Ammon's horn (tissue), 1 donor: ENCODE measurements around the gene FOXJ2.
"Not testable (repeated sequence)": the region's sequence is repeated elsewhere in the genome, so short reads cannot be mapped to it uniquely, and the experiment has no call there.

Source experiments
- DNase-seq: peaks from one replicate; pipeline ENCODE4 v3.0.0-alpha.2; 2016; ENCODE audit warnings: low spot score

The FOXJ2 gene

DNA sequence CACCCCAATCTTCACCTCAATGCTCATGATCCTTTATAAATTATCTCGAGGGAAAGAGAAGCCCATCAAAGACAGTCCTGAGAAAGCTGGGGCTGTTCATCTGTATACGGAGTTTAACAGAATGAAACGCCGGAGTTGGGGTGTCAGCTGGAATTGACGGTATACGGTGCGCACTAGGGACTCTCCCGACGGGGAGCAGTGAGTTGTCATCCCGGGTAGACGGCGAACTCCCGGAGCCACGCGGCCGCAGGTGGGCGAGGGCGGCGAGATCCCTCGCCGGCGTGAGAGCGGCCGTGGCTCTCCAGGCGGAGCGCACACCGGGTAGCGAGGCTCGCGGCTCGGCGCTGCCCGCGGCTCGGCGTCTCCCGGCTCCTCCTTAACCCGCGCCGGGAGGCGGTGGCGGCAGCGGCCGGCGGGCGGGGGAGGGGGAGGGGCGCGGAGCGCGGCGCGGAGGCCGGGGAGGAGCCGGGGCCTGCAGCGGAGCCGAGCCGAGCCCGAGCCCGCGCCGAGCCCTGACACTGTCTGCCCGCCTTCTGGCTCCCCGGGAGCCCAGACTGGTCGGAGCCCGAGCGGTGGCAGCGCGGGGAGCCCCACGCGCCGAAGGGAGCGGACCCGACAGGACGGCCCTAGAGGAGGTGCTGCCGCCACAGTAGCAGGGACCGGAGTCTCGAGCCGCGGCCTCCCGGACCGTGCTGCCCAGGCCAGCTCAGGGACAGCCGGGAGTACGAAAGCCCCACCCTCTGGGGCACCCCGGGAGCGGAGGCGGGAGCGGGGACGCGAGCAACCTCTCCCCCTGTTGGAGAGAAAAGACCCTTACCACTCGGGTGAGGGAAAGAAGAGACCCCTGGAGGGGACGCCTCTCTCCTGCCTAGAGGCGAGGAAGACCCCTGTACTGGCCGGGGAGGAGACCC lies at the start of gene FOXJ2:
Gene FOXJ2 (plus strand): TSS at position 475 of the 911 bp plus-strand sequence. CDS start 7,117 bp downstream, outside the sequence.
- DNase-seq: peak; percentile 73

DNA sequence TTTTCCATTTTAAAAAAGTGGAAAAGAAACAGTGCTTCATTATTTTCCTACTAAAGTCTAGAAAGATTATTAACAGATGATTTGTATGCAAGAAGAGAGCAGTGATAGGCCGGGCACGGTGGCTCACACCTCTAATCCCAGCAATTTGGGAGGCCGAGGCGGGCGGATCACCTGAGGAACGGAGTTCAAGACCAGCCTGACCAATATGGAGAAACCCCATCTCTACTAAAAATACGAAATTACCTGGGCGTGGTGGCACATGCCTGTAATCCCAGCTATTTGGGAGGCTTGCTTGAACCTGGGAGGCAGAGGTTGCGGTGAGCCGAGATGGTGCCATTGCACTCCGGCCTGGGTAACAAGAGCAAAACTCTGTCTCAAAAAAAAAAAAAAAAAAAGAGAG lies 49.5 kb upstream of the FOXJ2 start:
- DNase-seq: not testable (repeated sequence)

DNA sequence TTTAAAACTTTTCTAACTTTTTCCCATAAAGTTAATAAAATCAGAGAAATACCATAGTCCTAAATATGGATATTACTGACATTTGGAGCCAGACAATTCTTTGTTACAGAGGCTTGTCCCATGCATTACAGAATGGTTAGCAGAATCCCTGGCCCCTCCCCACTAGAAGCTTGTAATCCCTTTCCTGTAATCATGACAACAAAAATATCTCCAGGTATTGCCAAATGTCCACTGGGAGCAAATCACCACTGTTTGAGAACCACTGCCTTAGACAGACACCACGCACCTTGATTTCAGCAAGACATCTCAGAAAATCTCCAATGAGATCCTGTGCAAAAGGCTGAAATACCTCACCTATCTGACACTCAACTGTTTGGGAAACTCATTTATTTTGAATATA lies 49.1 kb upstream of the FOXJ2 start:
- not testable (repeated sequence) for DNase-seq

DNA sequence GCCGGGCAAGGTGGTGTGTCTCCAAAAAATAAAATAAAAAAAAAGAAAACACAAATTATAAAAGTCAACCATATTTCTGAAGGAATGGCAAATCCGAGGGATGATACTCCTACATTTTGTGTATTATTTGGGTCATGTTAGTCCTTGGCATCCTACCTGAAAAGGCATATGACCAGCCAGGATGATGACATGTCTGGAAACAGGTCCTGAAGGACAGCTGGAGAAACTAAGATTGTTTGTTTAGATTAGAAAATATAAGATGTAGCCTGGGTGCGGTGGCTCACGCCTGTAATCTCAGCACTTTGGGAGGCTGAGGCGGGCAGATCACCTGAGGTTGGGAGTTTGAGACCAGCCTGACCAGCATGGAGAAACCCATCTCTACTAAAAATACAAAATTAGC lies 47.6 kb upstream of the FOXJ2 start:
- DNase-seq: no peak

DNA sequence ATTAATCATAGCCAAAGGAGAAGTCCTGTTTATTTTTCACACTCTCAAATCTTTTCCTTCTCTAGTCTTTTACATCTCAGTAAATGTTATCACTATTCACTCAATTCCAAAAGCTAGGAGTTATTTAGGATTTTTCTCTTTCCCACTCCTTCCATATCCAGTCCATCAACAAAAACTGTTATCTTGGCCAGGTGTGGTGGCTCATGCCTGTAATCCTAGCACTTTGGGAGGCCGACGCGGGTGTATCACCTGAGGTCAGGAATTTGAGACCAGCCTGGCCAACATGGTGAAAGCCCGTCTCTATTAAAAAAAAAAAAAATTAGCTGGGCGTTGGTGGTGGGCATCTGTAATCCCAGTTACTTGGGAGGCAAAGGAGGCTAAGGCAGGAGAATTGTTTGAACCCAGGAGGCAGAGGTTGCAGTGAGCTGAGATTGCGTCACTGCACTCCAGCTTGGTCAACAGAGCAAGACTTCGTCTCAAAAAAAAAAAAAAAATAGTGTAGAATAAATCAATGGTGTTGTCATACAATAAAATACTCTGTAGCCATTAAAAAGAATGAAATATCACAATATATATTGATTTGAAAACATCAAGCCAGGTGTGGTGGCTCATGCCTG lies 46.6 kb upstream of the FOXJ2 start:
- DNase-seq: no peak

DNA sequence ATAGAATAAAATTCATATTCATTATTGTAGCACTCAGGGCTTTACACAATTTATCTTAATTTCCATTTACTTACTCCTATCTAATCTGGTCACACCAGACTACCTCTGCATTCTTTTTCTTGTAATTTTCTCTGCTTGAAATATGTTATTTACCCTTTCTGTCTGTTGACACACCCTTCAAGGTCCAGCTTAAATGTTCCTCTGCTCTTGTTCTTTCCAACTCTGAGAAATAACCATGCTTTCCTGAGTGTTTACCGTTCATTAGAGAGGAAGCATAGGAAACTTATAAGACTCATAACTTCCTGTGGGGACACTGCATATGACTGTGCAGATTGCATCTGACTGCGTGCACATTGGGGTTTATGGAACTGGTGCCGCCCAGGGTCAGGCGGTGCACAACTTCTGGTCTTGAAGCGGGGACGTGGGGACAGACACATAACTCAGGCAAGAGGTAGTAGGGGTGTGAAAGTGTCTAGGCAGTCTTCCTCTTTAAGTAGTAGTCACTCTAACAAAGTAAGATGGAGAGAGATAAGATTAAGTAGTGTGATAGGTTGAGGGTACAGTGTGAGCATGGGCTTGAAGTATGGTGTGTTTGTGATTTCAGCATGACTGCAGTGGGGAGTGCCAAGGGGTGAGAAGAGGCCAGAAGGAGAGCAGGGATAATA lies 42.6 kb upstream of the FOXJ2 start:
- no peak for DNase-seq

DNA sequence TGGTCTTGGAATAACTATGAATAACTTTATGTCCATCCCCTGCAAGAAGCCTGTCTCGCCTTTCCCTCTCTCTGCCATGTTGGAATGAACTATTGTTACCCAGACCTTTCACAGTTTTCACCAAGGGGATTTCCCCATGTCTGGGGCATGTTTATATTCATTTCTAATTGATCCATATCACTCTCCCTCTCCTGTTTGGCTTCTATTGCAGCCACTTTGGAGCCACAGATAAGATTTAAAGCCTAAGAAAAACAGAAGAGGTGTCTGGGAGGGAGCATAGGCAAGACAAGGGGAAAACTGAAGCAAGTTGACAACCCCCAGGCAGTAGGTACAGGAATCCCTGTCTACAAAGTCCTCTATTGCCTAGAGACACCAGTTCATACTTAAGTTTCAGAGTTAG lies 41.0 kb upstream of the FOXJ2 start:
- no peak for DNase-seq

DNA sequence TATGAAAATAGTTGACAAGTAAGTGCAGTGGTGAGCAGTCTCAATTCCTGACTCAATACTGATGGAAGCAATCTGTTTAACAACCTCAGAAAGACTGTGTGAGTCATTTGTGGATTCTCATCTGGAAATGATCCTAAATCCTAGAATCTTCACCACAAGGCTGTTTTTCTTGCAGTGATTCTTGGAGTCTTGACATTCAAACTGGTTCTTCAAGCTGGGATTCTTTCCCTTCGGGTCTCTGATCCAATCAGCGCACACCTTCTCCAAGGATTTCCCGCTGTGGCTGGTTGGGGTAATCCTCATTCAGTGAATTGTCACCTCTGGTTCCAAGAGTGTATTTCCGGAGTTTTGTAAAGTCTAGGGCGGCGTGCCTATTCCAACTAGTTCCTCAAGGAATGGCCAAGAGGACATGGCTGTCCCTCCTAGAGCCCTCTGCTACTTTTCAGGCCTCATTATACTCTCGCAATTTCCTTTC lies 37.7 kb upstream of the FOXJ2 start:
- no peak for DNase-seq

DNA sequence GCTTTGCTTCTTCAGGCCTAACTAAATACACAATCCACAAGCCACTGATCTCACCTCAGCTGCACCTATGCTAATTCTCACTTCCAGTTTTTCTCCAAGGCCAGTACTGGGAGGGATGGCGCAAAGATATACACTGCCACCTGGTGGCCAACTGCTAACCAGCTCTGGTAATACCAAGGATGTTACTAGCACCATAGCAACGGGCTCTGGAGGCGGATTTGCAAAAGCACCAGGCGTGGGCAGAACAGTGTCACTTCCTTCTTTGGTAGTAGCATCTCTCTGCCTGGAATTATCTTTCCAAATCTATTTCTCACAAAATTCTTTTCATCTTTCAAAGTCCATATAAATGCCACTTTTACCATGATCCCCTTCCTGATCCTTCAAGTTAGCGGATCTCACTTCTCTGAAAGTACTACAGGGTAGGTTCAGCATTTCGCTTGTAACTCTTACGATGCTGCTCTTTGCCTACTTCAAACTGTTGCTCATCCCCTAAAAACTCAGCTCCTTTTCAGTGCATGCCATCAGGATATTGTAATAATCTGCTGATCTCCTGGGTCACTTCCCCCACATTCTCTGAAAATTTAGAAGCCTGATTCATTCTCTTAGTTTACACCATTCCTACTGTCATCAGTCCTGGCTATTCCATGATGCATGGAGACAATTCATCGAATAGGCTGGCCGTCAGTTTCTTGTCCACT lies 37.1 kb upstream of the FOXJ2 start:
- peak; percentile 93 for DNase-seq

DNA sequence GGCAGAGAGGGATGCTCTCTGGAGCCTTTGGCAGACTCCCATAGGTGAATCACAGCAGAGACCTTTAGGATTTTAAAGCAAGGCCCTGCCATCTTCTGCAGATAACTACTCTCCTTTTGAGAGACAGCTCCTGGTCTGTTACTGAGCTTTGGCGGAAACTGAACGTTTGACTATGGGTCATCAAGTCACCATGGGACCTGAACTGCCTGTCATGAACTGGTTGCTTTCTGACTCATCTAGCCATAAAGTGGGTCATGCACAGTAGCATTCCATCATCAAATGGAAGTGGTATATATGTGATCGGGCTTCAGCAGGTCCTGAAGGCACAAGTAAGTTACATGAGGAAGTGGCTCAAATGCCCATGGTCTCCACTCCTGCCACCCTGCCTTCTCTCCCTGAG lies 31.7 kb upstream of the FOXJ2 start:
- DNase-seq: not testable (repeated sequence)

DNA sequence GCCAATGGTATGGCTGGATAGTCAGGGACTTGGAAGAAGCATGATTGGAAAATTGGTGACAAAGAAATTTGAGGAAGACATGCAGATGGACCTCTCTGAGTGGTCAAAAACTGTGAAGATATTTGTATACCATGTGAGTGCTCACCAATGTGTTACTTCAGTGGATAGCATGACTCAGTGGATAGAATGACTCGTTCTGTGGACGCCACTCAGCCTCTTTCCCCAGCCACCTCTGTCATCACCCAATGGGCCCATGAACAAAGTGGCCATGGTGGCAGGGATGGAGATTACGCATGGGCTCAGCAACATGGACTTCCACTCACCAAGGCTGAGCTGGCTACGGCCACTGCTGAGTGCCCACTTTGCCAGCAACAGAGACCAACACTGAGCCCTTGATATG lies 31.0 kb upstream of the FOXJ2 start:
- DNase-seq: not testable (repeated sequence)

DNA sequence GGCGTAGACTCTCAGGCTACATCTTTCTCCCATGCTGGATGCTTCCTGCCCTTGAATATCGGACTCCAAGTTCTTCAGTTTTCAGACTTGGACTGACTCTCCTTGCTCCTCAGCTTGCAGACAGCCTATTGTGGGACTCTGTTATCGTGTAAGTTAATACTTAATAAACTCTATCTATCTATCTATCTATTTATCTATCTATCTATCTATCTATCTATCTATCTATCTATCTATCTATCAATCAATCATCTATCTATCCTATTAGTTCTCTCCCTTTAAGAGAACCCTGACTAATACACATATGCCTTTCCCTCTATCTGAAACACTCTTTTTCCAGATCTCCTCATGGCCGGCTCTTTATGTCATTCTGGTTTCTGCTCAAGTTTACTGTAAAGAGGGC lies 27.6 kb upstream of the FOXJ2 start:
- DNase-seq: not testable (repeated sequence)

DNA sequence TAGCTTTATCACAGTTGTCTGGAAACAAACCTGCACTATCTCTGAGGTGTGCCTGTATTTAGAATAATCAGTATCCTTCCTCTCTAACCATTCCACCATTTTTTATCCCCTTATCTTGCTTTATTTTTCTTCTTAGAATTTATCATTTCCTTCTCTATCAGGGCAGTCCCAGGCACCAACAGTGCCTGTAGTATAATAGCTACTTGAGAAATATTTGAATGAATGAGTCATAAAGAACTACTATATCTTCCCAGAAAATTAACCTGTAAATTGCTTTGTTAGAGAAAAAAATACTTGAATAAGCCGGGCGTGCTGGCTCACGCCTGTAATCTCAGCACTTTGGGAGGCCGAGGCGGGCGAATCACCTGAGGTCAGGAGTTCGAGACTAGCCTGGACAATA lies 21.2 kb upstream of the FOXJ2 start:
- no peak for DNase-seq

DNA sequence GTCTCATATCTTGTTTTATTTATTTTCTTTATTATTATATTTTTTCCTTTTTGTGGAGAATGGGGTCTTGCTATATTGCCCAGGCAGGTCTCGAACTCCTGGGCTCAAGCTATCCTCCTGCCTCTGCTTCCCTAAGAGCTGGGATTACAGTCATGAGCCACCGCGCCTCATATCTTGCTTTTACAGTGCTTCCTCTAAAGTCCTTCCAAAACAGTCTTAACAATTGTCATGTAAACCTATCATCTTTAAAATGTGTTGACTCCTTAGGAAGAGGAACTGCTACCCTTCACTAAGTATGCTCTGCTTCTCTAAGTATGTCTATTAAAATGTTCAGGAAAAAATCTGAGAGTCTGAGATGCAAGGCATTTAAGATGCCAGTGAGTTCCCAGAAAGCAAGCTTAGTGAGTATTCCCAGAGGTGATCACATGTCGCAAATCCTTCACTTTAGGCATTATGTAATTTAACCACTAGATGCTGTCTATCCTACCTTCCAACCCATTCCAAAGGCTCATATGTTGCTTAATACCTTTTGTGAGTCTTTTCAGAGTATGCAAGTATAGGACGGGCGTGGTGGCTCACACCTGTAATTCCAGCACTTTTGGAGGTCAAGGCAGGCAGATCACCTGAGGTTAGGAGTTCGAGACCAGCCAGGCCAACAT lies 19.7 kb upstream of the FOXJ2 start:
- no peak for DNase-seq

DNA sequence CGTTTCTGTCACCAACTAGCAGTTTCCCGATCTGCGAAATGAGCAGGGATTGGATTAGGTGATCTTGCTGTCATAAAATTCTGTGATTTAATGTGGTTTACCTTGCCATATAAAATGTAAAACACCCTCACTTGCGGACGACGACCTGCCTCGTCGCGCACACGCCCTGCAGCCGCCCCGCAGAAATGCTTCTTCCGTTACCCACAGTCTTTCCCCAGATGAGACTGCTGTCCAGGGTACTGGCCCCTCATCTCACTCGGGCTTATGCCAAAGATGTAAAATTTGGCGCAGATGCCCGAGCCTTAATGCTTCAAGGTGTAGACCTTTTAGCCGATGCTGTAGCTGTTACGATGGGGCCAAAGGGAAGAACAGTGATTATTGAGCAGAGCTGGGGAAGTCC lies 17.7 kb upstream of the FOXJ2 start:
- DNase-seq: no peak

DNA sequence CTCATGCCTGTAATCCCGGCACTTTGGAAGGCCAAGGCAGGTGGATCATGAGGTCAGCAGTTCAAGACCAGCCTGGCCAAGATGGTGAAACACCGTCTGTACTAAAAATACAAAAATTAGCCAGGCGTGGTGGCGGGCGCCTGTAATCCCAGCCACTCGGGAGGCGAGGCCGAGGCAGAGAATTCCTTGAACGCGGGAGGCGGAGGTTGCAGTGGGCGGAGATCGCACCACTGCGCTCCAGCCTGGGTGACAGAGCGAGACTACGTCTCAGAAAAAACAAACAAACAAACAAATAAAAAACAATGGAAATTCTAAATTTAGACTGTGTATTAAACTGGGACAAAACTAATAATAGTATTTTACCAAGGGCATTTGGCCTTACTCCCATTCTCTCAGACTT lies 14.3 kb upstream of the FOXJ2 start:
- not testable (repeated sequence) for DNase-seq

DNA sequence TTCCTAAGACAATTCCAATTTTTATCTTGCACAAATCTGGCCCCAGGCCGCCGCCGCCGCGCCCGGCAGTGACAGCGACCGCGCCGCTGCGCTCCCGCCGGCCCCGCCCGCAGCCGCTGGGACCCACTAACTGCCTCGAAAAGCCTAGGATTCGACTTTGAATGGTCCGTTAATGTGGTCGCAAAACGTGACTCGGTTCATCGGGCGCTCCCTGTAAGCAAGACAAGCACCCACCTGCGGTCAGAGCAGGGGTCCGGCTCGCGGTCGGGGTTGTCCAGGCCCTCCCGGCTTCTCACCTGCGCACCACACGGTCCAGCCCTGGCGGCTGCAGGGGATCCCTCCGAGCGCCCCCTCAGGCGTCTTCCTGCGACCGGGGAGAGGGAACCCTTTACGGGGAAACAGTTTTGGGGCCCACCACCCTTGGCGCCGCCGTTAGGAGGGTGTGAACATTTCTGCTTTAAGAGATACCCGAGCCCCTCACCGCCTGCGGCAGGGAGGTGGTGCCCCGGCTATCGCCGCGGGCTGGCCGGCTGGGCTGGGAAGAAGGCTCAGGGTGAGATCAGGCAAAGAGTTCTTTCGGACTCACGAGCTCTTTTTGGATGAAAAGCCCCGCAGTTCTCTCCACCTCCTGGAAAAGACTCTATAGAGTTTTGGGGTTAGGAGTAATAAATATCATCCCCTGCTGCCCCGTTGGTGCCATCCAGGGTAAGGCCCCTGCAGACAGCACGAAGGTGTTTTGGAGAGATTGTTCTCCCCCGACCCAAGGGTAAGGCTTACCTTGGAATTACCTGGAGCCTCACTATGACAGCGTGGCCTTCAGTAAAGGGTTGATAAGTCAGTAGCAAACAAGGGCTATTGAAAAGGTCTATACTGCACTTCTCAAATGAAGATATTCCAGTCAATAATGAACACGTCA lies 13.6 kb upstream of the FOXJ2 start:
- DNase-seq: no peak

DNA sequence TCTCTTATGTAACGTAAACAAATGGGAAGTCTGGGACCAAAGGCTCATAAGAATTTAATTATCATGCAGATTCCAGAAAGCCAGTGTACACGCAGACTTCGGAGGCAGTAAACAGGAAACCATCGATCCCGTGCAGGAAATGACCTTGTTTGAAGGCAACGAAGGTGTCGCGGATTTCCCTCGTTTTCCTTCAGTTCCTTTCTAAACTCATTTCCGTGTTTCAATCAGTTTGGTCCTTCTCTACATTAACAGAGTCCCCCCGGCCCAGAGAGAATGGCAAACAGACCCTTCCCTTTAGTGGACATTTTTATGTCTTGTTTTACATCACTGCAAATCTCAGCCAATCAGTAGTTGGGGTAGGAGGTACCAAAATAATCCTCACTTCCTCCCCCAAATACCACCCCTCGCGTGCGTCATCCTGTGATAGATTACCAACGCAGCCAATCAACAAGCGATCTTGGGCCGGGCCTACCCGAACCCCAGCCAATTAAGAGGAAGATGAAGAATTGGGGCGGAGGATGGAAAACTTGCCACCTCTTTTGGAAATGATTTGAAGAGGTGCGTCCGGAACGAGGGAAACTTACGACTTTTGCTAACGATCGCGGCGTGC lies 6.1 kb upstream of the FOXJ2 start:
- DNase-seq: peak; percentile 99

DNA sequence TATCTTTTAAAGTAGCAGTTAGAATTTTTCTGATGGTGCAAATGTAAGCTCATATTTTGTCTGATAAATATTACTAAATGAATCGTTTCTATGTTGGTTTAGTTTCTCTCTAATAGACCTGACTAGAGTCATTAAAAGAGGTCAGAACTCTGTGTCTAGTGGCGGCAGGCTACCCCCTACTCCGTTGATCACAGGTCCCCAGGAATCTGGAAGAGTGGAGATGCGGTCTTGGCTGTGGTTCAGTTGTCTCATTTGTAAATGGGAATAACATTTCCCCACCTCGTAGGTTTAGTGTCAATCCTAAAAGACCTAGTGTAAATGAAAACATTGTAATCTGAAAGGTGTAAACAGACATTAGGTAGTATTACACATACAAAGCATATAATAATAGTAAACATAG lies 4.7 kb upstream of the FOXJ2 start:
- DNase-seq: no peak

DNA sequence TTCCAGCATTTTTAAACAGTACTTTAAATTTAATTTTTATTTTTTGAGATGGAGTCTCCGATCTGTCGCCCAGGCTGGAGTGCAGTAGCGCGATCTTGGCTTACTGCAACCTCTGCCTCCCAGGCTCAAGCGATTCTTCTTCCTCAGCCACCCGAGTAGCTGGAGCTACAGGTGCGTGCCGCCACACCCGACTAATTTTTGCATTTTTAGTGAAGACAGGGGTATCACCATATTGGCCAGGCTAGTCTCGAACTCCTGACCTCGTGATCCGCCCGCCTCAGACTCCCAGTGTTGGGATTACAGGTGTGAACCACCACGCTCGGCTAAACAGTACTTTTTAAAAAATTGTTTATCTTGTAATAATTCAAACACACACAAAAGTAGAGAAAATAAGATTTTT lies 4.2 kb upstream of the FOXJ2 start:
- DNase-seq: no peak
